PC-9 (cell line): ENCODE measurements around the gene PATJ.

Experiments used
- CTCF ChIP-seq: fragments of 200-600 bp; sonication (generic); conservative IDR thresholded peaks from 2 replicates; pipeline ENCODE4 v1.6.1; 2017; ENCODE audit warnings: mixed run types, antibody characterized with exemption, mild to moderate bottlenecking, moderate library complexity
- EZH2 ChIP-seq: fragments of 200-600 bp; sonication (generic); IDR thresholded peaks from 2 replicates; pipeline ENCODE4 v1.8.0; 2017; ENCODE audit warnings: antibody characterized with exemption, low read depth

GRCh38 chr1:62093261-62093660, 351.0 kb downstream of the PATJ start:
- TF ChIP-seq CTCF (no peak), EZH2 (no peak)
